A673 (cell line): ENCODE measurements around the gene GATAD2B. TPM values are rescaled to one million over a fixed set of nuclear protein-coding genes. Genes with fewer than 3 reads are reported as not detected.
A peak's percentile ranks its signal among the peaks of the same experiment; 100 is the strongest.

Source experiments
- BruUV-seq: library from RNA; stranded (reverse); fragments of 400-500 nt; replicated peaks from 2 replicates; lab custom pipeline; 2021; lab: Mats Ljungman, UMichigan
- CTCF ChIA-PET: fragments of 300-600 bp; sonication (Branson Sonifier 250); formaldehyde crosslinking; loops from one replicate; lab custom pipeline; 2022; ENCODE audit warnings: antibody characterized with exemption; lab: Charles Lee
- POLR2A ChIA-PET: fragments of 300-600 bp; sonication (Branson Sonifier 250); formaldehyde crosslinking; loops from one replicate; lab custom pipeline; 2022; ENCODE audit warnings: antibody characterized with exemption; ENCODE audit not compliant: low non-redundant PET; lab: Charles Lee
- DNase-seq: peaks from one replicate; pipeline ENCODE4 v3.0.0-alpha.2; 2015; ENCODE audit warnings: low spot score
- H3K27ac ChIP-seq: fragments of 200-600 bp; sonication (generic); 2 replicates; pipeline ENCODE4 v1.5.1; 2016; ENCODE audit warnings: mixed run types, low read depth, mild to moderate bottlenecking, mixed read lengths, antibody characterized with exemption, low read length; ENCODE audit not compliant: poor library complexity, severe bottlenecking
- H3K27me3 ChIP-seq: fragments of 200-600 bp; sonication (generic); replicated peaks from 2 replicates; pipeline ENCODE4 v1.6.1; 2017; ENCODE audit warnings: mixed run types, low read depth, mild to moderate bottlenecking, mixed read lengths, antibody characterized with exemption, low read length; ENCODE audit not compliant: insufficient read depth, poor library complexity
- H3K36me3 ChIP-seq: fragments of 200-600 bp; sonication (generic); 2 replicates; pipeline ENCODE4 v1.6.1; 2016; ENCODE audit warnings: mixed run types, mild to moderate bottlenecking, mixed read lengths, antibody characterized with exemption, low read length; ENCODE audit not compliant: insufficient read depth, poor library complexity, severe bottlenecking
- H3K4me1 ChIP-seq: fragments of 200-600 bp; sonication (generic); 2 replicates; pipeline ENCODE4 v1.6.1; 2017; ENCODE audit warnings: mixed run types, mild to moderate bottlenecking, mixed read lengths, antibody characterized with exemption, low read length; ENCODE audit not compliant: insufficient read depth, poor library complexity, severe bottlenecking
- H3K4me3 ChIP-seq: fragments of 200-600 bp; sonication (generic); 2 replicates; pipeline ENCODE4 v1.5.1; 2016; ENCODE audit warnings: low read depth, mixed run types, mild to moderate bottlenecking, mixed read lengths, low read length; ENCODE audit not compliant: poor library complexity, severe bottlenecking
- H3K9me3 ChIP-seq: fragments of 200-600 bp; sonication (generic); 2 replicates; pipeline ENCODE4 v1.6.1; 2016; ENCODE audit warnings: mixed run types, low read depth, mild to moderate bottlenecking, mixed read lengths, antibody characterized with exemption, low read length; ENCODE audit not compliant: poor library complexity, severe bottlenecking
- EZH2 ChIP-seq: fragments of 200-600 bp; sonication (generic); IDR thresholded peaks from 2 replicates; pipeline ENCODE4 v1.6.1; 2017; ENCODE audit warnings: borderline replicate concordance, low read depth, mild to moderate bottlenecking, mixed read lengths, antibody characterized with exemption, low read length; ENCODE audit not compliant: poor library complexity, severe bottlenecking
- intact Hi-C: fragments of 100-400 bp; cut with micrococcal nuclease; formaldehyde crosslinking; loops from one replicate; pipeline ENCODE4 v1.10.0; 2022; ENCODE audit not compliant: unreplicated experiment
- total RNA-seq: library from RNA; stranded (reverse); gene quantifications from 2 replicates; pipeline ENCODE4 v1.2.3, GENCODE V29; 2021
- TF ChIP-seq, protein P1 (sequence below): fragments of 300-800, 200-600 bp; sonication (generic); conservative IDR thresholded peaks from 2 replicates; pipeline ENCODE4 v1.5.1; 2017; ENCODE audit warnings: low read depth, mild to moderate bottlenecking, antibody characterized with exemption, low read length, moderate library complexity, mixed read lengths

GATAD2B gene
- total RNA-seq, 1 experiment from 2014 or later: 58.8 TPM

DNA sequence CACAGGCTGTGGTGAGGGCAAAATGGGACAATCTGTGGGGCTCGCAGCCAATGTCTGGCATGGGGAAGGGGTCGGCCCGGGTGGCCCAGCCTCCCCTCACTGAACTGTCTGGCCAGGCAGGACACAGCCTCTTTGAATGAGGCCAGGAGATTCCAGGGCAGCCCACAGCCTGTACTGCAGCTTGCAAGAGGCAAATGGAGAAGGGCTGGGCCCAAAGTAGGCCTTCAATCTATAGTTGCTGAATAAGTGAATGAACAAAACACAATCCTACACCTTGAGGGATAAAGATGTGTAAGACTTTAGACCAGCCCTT lies 124.3 kb downstream of the GATAD2B start:
- ChIA-PET POLR2A (no interaction called here), CTCF (interaction anchor here (0.6 to 2.4 kb wide), 2 partner anchors 68 to 188 kb away, joined by 3 to 8 read pairs; partner anchors contain the start of gene RAB13)
- no peaks in the 10 kb centered on the region for H3K27me3 ChIP-seq
- H3K27ac ChIP-seq: no peak overlapping the region
- intact Hi-C loops: no loop called here
- H3K4me3 ChIP-seq: no peak overlapping the region
- no TSS peak for BruUV-seq
- H3K9me3 ChIP-seq: no peaks in the 10 kb centered on the region
- DNase-seq: no peak
- H3K36me3 ChIP-seq: no peaks in the 10 kb centered on the region
- TF ChIP-seq, protein P1, sequence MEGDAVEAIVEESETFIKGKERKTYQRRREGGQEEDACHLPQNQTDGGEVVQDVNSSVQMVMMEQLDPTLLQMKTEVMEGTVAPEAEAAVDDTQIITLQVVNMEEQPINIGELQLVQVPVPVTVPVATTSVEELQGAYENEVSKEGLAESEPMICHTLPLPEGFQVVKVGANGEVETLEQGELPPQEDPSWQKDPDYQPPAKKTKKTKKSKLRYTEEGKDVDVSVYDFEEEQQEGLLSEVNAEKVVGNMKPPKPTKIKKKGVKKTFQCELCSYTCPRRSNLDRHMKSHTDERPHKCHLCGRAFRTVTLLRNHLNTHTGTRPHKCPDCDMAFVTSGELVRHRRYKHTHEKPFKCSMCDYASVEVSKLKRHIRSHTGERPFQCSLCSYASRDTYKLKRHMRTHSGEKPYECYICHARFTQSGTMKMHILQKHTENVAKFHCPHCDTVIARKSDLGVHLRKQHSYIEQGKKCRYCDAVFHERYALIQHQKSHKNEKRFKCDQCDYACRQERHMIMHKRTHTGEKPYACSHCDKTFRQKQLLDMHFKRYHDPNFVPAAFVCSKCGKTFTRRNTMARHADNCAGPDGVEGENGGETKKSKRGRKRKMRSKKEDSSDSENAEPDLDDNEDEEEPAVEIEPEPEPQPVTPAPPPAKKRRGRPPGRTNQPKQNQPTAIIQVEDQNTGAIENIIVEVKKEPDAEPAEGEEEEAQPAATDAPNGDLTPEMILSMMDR: no peak
- no peak for TF ChIP-seq EZH2
- H3K4me1 ChIP-seq: peaks cover 4% of the 10 kb centered on the region

DNA sequence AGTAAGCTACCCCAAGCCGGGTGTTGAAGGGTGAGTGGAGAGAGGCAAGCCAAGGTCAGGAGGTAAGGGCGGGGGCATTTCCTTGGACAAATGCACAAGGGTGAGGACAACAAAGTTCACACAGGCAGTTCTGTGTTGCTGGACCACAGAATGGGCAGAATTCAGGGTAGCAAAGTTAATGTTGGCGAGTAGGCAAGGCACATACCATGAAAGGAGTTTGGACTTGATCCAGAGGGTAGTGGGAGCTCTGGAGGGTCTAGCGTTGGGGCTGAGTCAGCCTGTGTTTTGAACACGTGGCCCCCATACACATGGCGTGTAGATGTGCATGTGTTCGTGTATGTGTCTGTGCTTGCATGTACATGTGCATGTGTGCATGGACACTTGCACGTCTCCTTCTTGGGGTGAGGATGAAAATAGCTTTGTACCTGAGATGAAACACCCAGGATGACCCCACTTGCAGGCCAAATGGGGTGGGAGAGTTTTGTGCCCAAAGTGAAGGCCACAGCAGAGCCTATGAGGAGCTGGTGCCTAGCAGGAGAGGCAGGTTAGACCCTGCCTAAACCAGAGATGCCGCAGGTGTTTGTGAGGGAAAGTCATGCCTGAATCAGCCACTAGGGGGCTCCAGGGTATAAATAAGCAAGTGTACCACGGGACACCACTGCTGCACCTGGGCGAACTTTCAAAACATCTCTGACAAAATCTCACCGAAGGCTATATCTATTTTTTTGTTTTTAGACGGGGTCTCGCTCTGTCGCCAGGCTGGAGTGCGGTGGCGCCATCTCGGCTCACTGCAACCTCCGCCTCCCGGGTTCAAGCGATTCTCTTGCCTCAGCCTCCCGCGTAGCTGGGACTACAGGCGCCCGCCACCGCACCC lies 125.7 kb downstream of the GATAD2B start:
- intact Hi-C loops: loop anchor here (1.0 to 2.0 kb wide), 2 partner anchors 150 to 189 kb away; partner anchors contain the start of genes DENND4B and RAB13
- no peak overlapping the region for H3K27ac ChIP-seq
- BruUV-seq: TSS peak; percentile 16
- CTCF ChIA-PET: interaction anchor here (0.8 to 2.4 kb wide), 2 partner anchors 180 to 190 kb away, joined by 3 to 8 read pairs; partner anchors contain the start of genes JTB and RAB13
- no peak overlapping the region for H3K4me3 ChIP-seq
- H3K27me3 ChIP-seq: no peaks in the 10 kb centered on the region
- H3K4me1 ChIP-seq: no peaks in the 10 kb centered on the region
- H3K36me3 ChIP-seq: no peaks in the 10 kb centered on the region
- peak; percentile 78 for DNase-seq
- POLR2A ChIA-PET: no interaction called here
- no peaks in the 10 kb centered on the region for H3K9me3 ChIP-seq
- no peak for TF ChIP-seq EZH2
- TF ChIP-seq, protein P1: peak; percentile 87

DNA sequence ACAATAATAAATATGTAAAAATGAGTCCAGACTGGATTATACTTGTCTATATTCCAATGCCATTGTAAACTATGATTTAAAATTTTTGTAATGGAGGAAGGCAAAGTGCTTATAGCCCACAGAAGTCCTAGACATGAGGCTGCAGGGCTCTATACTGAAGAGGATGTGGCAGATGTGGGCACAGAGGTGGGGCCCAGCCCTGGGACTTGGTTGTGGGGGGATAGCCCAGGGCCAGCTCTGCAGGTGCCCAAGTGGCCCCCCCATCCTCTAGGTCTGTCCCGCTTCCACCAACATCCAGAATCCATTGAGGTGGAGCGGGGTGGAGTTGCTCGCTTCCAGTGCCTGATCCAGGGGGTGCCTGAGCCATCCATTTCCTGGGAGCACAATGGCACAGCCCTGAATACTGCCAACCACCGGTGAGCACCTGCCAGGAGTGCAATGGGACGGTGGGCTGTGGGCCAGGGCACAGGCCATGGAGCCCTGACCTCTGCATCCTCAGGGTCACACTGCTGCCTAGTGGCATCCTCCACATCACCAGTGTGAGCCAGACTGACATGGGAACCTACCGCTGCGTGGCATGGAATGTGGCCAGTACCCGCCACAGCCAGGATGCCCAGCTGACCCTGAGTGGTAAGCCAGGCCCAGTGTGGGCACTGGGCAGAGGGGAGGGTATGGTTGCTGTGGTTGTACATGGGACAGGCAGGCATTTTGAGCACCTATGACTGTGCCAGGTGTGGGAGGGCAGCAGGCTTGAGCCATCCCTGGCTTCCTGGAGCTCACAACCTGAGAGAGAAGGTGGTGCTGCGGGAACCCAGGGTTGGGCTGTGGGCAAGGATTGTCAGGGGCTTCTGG lies 126.6 kb downstream of the GATAD2B start:
- DNase-seq: no peak
- H3K4me1 ChIP-seq: no peaks in the 10 kb centered on the region
- H3K9me3 ChIP-seq: no peaks in the 10 kb centered on the region
- CTCF ChIA-PET: interaction anchor here (0.8 to 2.4 kb wide), 2 partner anchors 181 to 190 kb away, joined by 3 to 8 read pairs; partner anchors contain the start of genes JTB and RAB13
- H3K36me3 ChIP-seq: no peaks in the 10 kb centered on the region
- TF ChIP-seq, protein P1: no peak
- no peak for TF ChIP-seq EZH2
- no peaks in the 10 kb centered on the region for H3K27me3 ChIP-seq
- no TSS peak for BruUV-seq
- POLR2A ChIA-PET: no interaction called here
- intact Hi-C loops: loop anchor here (2.0 kb wide), 1 partner anchor 151 kb away; the partner anchor contains the start of gene DENND4B
- H3K4me3 ChIP-seq: no peak overlapping the region
- H3K27ac ChIP-seq: no peak overlapping the region
